Measurements from ENCODE around the gene EPC2.
"Not testable (repeated sequence)": the region's sequence is repeated elsewhere in the genome, so short reads cannot be mapped to it uniquely, and the experiment has no call there.

EPC2 gene

DNA sequence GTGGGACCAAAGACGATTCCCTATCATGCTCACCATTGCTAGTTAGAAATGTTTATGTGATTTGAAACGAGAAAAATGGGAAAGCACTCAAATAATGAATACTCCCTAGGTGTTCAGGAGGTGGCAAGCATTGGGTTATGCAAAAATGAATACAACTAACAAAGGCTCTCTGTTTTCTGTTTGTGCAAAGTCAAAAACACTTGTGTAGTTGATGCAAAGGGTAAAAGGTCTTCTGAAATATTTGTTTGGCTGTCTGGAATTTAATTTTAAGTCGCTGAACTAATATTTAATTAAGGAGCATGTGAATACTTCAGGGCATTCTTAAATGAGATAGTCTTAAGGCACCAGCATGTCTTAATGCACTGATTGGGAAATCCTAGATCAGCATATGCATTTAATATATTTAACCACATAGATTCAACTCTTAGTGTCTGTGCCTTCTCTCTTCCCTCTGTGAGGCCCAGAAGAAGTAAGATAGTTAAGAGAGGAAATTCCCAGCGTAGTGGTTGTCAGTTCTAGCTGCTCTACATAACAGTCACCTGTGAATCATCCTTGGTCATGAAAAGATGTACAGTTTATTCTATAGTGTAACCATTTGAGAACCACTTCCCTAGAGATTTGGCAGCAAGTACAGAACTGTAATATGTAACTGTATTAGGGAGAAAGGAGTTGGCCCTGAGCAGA lies 111.9 kb downstream of the EPC2 start:
- no peak overlapping the region for H3K4me3 ChIP-seq (ENCODE audit: low read depth, low read length)
- TF ChIP-seq MYC (IDR thresholded peaks at IDR 0.05; ENCODE audit: low read depth, low read length) (no peak), POLR2A (IDR thresholded peaks at IDR 0.05; ENCODE audit: extremely low read depth, insufficient read length) (no peak), CTCF (IDR thresholded peaks at IDR 0.05; ENCODE audit: low read depth, low read length) (no peak)
- TF ChIP-seq, protein P1, sequence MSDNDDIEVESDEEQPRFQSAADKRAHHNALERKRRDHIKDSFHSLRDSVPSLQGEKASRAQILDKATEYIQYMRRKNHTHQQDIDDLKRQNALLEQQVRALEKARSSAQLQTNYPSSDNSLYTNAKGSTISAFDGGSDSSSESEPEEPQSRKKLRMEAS (IDR thresholded peaks at IDR 0.05; ENCODE audit: low read depth, low read length) = no peak
- peak; percentile 24 for DNase-seq (ENCODE audit: low read depth)

- no peak for DNase-seq (ENCODE audit: low read depth)
- H3K4me3 ChIP-seq (ENCODE audit: low read depth, low read length) = no peak overlapping the region
- TF ChIP-seq MYC (IDR thresholded peaks at IDR 0.05; ENCODE audit: low read depth, low read length) (no peak), POLR2A (IDR thresholded peaks at IDR 0.05; ENCODE audit: extremely low read depth, insufficient read length) (no peak)
- TF ChIP-seq, protein P1 (IDR thresholded peaks at IDR 0.05; ENCODE audit: low read depth, low read length) = no peak
Observed at GRCh38 chr2:148764815-148765214, 120.3 kb downstream of the EPC2 start.

- TF ChIP-seq CTCF (IDR thresholded peaks at IDR 0.05; ENCODE audit: low read depth, low read length) (no peak), MYC (IDR thresholded peaks at IDR 0.05; ENCODE audit: low read depth, low read length) (no peak), POLR2A (IDR thresholded peaks at IDR 0.05; ENCODE audit: extremely low read depth, insufficient read length) (no peak)
- TF ChIP-seq, protein P1 (IDR thresholded peaks at IDR 0.05; ENCODE audit: low read depth, low read length) = no peak
- DNase-seq (ENCODE audit: low read depth) = no peak
- H3K4me3 ChIP-seq (ENCODE audit: low read depth, low read length) = no peak overlapping the region
Observed at GRCh38 chr2:148770047-148770446, 125.5 kb downstream of the EPC2 start.

DNA sequence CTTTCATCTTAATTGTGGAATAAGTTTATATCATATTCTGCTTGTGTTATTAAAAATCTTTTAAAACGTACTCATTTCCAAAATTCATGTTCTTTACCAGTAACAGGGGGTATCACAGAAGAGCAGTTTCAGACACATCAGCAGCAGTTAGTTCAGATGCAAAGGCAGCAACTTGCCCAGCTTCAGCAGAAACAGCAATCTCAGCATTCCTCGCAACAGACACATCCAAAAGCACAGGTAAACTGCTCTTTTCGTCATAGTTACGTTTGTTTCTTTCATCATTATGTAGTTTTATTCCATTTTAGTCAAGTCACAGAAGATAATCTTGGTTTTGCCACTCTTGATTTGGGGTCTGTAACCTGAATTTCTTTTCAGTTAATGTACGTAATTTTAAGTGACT lies 137.0 kb downstream of the EPC2 start:
- DNase-seq (ENCODE audit: low read depth) = peak; percentile 26
- no peak overlapping the region for H3K4me3 ChIP-seq (ENCODE audit: low read depth, low read length)
- TF ChIP-seq, protein P1 (IDR thresholded peaks at IDR 0.05; ENCODE audit: low read depth, low read length) = no peak
- TF ChIP-seq CTCF (IDR thresholded peaks at IDR 0.05; ENCODE audit: low read depth, low read length) (no peak), MYC (IDR thresholded peaks at IDR 0.05; ENCODE audit: low read depth, low read length) (no peak), POLR2A (IDR thresholded peaks at IDR 0.05; ENCODE audit: extremely low read depth, insufficient read length) (no peak)

DNA sequence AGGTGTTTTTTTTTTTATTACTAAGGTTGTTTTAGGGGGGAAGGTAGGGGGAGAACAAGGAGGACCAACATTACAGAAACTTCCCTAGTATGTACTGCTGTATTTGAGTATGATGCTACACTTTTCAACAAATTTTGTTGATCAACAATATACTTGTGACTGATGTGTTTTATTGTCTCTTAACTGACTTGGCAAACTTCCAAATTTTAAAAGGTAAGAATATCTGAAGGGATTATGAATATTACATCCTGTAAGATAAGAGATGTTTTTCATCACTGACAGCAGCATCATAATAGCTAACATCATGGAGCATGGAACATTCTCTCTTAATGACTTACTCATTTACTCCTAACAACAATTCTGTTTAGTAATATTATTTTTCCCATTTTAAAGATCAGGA lies 144.5 kb downstream of the EPC2 start:
- DNase-seq (ENCODE audit: low read depth) = no peak
- no peak overlapping the region for H3K4me3 ChIP-seq (ENCODE audit: low read depth, low read length)
- TF ChIP-seq CTCF (IDR thresholded peaks at IDR 0.05; ENCODE audit: low read depth, low read length) = no peak
- TF ChIP-seq, protein P1 (IDR thresholded peaks at IDR 0.05; ENCODE audit: low read depth, low read length) = no peak
- no peak for TF ChIP-seq MYC (IDR thresholded peaks at IDR 0.05; ENCODE audit: low read depth, low read length)
- no peak for TF ChIP-seq POLR2A (IDR thresholded peaks at IDR 0.05; ENCODE audit: extremely low read depth, insufficient read length)

- H3K4me3 ChIP-seq (ENCODE audit: low read depth, low read length); DNase-seq (ENCODE audit: low read depth): not testable (repeated sequence)
Observed at GRCh38 chr2:148790172-148790571, 145.6 kb downstream of the EPC2 start.

DNA sequence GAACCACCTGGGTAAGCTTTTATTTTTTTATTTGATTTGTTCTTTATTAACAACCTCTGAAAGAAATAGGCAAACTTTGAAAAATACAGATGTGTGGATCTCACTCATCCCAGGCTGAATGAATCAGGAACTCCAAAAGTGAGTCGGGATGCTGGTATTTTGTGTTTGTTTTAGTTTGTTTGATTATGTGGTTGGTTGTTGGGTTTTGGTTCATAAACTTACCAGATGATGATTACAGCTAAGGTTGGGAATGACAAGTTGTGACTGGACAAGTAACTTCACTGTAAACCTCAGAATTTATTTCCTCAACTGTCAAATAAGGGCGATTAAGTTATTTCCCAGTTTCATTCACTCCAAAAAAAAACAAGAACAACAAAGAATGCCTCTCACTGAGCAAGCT lies 150.0 kb downstream of the EPC2 start:
- no peak overlapping the region for H3K4me3 ChIP-seq (ENCODE audit: low read depth, low read length)
- DNase-seq (ENCODE audit: low read depth) = no peak
- TF ChIP-seq, protein P1 (IDR thresholded peaks at IDR 0.05; ENCODE audit: low read depth, low read length) = no peak
- TF ChIP-seq MYC (IDR thresholded peaks at IDR 0.05; ENCODE audit: low read depth, low read length) = no peak
- no peak for TF ChIP-seq CTCF (IDR thresholded peaks at IDR 0.05; ENCODE audit: low read depth, low read length)
- no peak for TF ChIP-seq POLR2A (IDR thresholded peaks at IDR 0.05; ENCODE audit: extremely low read depth, insufficient read length)
